ENCODE measurements around the gene SUN3. TPM values are rescaled to one million over a fixed set of nuclear protein-coding genes. Genes with fewer than 3 reads are reported as not detected.

SUN3 gene
- total RNA-seq, 2 experiments from 2014 or later = 2.9 TPM; not detected in 1

DNA sequence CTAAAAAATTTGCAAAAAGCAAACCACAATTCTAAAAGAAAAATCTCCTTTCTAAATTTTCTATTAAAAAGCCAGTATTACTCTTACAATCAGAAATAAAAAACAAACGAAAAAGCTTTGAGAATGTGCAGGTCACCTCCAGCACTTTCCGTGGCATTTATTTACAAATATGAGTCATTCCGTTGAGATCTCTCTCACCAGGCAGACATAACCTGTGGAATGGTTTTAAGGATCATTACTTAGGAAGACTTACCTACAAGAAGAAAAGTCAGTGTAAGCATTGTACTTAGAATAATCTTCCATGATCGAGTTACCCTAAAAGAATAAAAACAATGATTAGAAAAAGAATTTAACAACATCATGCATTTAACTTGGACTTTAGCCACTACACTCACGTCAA is 3.3 kb downstream of the SUN3 start:
- intact Hi-C loops (cut with micrococcal nuclease; ENCODE audit: unreplicated experiment) = no loop called here
- CTCF ChIA-PET (ENCODE audit: unreplicated experiment) = no interaction called here
- no peaks in the 10 kb centered on the region for H4K20me1 ChIP-seq (ENCODE audit: insufficient read depth, low read length)
- TF ChIP-seq, protein P1, sequence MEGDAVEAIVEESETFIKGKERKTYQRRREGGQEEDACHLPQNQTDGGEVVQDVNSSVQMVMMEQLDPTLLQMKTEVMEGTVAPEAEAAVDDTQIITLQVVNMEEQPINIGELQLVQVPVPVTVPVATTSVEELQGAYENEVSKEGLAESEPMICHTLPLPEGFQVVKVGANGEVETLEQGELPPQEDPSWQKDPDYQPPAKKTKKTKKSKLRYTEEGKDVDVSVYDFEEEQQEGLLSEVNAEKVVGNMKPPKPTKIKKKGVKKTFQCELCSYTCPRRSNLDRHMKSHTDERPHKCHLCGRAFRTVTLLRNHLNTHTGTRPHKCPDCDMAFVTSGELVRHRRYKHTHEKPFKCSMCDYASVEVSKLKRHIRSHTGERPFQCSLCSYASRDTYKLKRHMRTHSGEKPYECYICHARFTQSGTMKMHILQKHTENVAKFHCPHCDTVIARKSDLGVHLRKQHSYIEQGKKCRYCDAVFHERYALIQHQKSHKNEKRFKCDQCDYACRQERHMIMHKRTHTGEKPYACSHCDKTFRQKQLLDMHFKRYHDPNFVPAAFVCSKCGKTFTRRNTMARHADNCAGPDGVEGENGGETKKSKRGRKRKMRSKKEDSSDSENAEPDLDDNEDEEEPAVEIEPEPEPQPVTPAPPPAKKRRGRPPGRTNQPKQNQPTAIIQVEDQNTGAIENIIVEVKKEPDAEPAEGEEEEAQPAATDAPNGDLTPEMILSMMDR (conservative IDR thresholded peaks at IDR 0.05; ENCODE audit: low read length) = no peak
- TF ChIP-seq EZH2phosphoT487 (IDR thresholded peaks at IDR 0.05; ENCODE audit: borderline replicate concordance, low read depth, low read length) = no peak
- no peak overlapping the region for H3K4me2 ChIP-seq (ENCODE audit: low read length)
- no peak for DNase-seq (ENCODE audit: low spot score)
- POLR2A ChIA-PET = interaction anchor here (0.7 kb wide), 1 partner anchor 22 kb away, joined by 3 read pairs; no protein-coding TSS in a partner anchor
- no peaks in the 10 kb centered on the region for H3K79me2 ChIP-seq (ENCODE audit: insufficient read depth, low read depth, low read length)
- no TSS peak for BruUV-seq (replicated peaks)
- H3K9me3 ChIP-seq (ENCODE audit: low read length) = no peaks in the 10 kb centered on the region; the same call in 1 of the 2 replicates
- no peak overlapping the region for H3K27ac ChIP-seq (ENCODE audit: low read depth, low read length, poor library complexity, severe bottlenecking)
- H3K9me2 ChIP-seq (ENCODE audit: insufficient read depth, low read length) = no peaks in the 10 kb centered on the region
- no peaks in the 10 kb centered on the region for H3K36me3 ChIP-seq (ENCODE audit: insufficient read depth, low read length)
- H3K4me1 ChIP-seq (ENCODE audit: insufficient read depth, low read length, poor library complexity, severe bottlenecking) = no peaks in the 10 kb centered on the region
- no peak overlapping the region for H2AFZ ChIP-seq (ENCODE audit: low read length)
- no peak overlapping the region for H3K4me3 ChIP-seq (ENCODE audit: low read depth, low read length, poor library complexity, severe bottlenecking)

DNA sequence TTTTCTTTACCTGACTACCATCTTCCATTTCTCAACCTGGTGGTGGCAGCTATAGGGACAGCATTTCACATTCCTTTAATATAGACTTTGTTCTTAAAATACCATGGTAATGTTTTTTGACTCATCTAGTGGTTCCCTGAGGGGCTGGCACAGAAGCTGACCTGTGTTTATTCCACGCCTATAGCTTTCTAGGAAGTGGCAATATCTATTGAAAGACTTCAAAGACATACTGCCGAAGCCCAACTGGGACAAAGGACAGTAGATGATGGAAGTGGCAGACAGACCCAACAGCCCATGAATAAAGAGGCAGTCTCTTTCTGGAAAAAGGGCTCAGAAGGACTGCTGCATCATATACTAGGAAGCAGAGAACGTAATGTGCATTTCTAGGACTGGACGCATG is 11.2 kb downstream of the SUN3 start:
- H2AFZ ChIP-seq (ENCODE audit: low read length) = no peak overlapping the region
- intact Hi-C loops (cut with micrococcal nuclease; ENCODE audit: unreplicated experiment) = no loop called here
- CTCF ChIA-PET (ENCODE audit: unreplicated experiment) = no interaction called here

DNA sequence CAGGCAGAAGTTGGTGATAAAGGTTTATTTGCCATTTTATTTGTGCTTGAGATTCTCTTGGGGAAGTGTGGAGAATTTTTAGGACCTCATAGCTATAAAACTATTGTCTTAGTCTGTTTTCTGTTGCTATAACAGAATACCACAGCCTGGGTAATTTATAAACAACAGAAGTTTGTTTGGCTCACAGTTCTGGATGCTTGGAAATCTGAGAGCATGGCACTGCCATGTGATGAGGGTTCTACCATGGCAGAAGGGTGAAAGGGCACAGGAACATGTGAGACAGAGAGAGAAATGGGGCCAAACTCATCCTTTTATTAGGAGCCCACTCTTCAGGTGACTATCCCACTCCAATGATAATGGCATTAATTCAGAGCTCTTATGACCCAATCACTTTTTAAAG is 12.3 kb downstream of the SUN3 start:
- no TSS peak for BruUV-seq (replicated peaks)
- Histone ChIP-seq H3K4me2 (ENCODE audit: low read length) (no peak overlapping the region), H3K9me2 (ENCODE audit: insufficient read depth, low read length) (no peaks in the 10 kb centered on the region), H3K9me3 (ENCODE audit: low read length) (0 out of 2 replicates have a peak, but pooled peaks cover 4% of the 10 kb centered on the region), H3K4me1 (ENCODE audit: insufficient read depth, low read length, poor library complexity, severe bottlenecking) (no peaks in the 10 kb centered on the region), H3K27ac (ENCODE audit: low read depth, low read length, poor library complexity, severe bottlenecking) (no peak overlapping the region), H2AFZ (ENCODE audit: low read length) (no peak overlapping the region), H4K20me1 (ENCODE audit: insufficient read depth, low read length) (no peaks in the 10 kb centered on the region), H3K36me3 (ENCODE audit: insufficient read depth, low read length) (no peaks in the 10 kb centered on the region), H3K79me2 (ENCODE audit: insufficient read depth, low read depth, low read length) (no peaks in the 10 kb centered on the region), H3K4me3 (ENCODE audit: low read depth, low read length, poor library complexity, severe bottlenecking) (no peak overlapping the region)
- intact Hi-C loops (cut with micrococcal nuclease; ENCODE audit: unreplicated experiment) = no loop called here
- ChIA-PET CTCF (ENCODE audit: unreplicated experiment) (no interaction called here), POLR2A (no interaction called here)
- no peak for DNase-seq (ENCODE audit: low spot score)
- TF ChIP-seq, protein P1 (conservative IDR thresholded peaks at IDR 0.05; ENCODE audit: low read length) = no peak
- TF ChIP-seq EZH2phosphoT487 (IDR thresholded peaks at IDR 0.05; ENCODE audit: borderline replicate concordance, low read depth, low read length) = no peak

More for the DNA sequence above, 11.2 kb downstream of the SUN3 start:
- TF ChIP-seq EZH2phosphoT487 (IDR thresholded peaks at IDR 0.05; ENCODE audit: borderline replicate concordance, low read depth, low read length) = no peak
- TF ChIP-seq, protein P1 (conservative IDR thresholded peaks at IDR 0.05; ENCODE audit: low read length) = no peak
- H3K4me3 ChIP-seq (ENCODE audit: low read depth, low read length, poor library complexity, severe bottlenecking) = no peak overlapping the region
- BruUV-seq (replicated peaks) = no TSS peak
- H3K9me2 ChIP-seq (ENCODE audit: insufficient read depth, low read length) = no peaks in the 10 kb centered on the region
- H3K79me2 ChIP-seq (ENCODE audit: insufficient read depth, low read depth, low read length) = no peaks in the 10 kb centered on the region
- H3K36me3 ChIP-seq (ENCODE audit: insufficient read depth, low read length) = no peaks in the 10 kb centered on the region
- 0 out of 2 replicates have a peak, but pooled peaks cover 4% of the 10 kb centered on the region for H3K9me3 ChIP-seq (ENCODE audit: low read length)
- no peak overlapping the region for H3K4me2 ChIP-seq (ENCODE audit: low read length)
- no peak for DNase-seq (ENCODE audit: low spot score)
- H4K20me1 ChIP-seq (ENCODE audit: insufficient read depth, low read length) = no peaks in the 10 kb centered on the region
- no peaks in the 10 kb centered on the region for H3K4me1 ChIP-seq (ENCODE audit: insufficient read depth, low read length, poor library complexity, severe bottlenecking)
- no peak overlapping the region for H3K27ac ChIP-seq (ENCODE audit: low read depth, low read length, poor library complexity, severe bottlenecking)
- POLR2A ChIA-PET = no interaction called here

All from OCI-LY7 (cell line).